HG02678 (cell line): ENCODE results near the gene PMS2.
"Not testable (repeated sequence)": the region's sequence is repeated elsewhere in the genome, so short reads cannot be mapped to it uniquely, and the experiment has no call there.

Experiments
- ATAC-seq: cut with Tn5 transposase; IDR thresholded peaks from one replicate; pipeline ENCODE4 v1.9.1; 2021; ENCODE audit warnings: mild to moderate bottlenecking, moderate library complexity; ENCODE audit not compliant: unreplicated experiment

Gene PMS2

DNA sequence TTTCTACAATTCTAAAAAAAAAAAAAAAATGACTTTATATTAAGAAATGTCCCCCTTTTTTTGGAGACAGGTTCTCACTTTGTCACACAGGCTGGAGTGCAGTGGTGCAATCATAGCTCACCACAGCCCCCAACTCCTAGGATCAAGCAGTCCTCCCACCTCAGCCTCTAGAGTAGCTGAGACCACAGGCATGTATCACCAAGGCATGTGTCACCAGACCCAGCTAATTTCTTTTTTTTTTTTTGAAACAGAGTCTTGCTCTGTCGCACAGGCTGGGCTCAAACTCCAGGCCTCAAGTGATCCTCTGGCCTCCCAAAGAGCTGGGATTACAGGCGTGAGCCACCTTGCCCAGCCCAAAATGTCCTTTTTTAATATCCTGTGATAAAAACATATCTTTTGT lies 84.7 kb downstream of the PMS2 start:
- ATAC-seq: not testable (repeated sequence)
